Stomach (tissue), 4 donors: ENCODE measurements around the gene PNMA1.

Experiments used
- CTCF ChIP-seq, 7 experiments: fragments of 450-650 bp in 4 of 7; fragments of 200-600 bp in 3 of 7; sonication (generic) in 3 of 7; IDR thresholded peaks; one replicate each; pipeline ENCODE4 v1.5.1; 2016 to 2019; ENCODE audit warnings: antibody characterized with exemption in 7 of 7, control low read depth in 2 of 7, mild to moderate bottlenecking in 1 of 7
- EP300 ChIP-seq: sonication (generic); formaldehyde crosslinking; IDR thresholded peaks from one replicate; pipeline ENCODE4 v1.6.1; 2017; ENCODE audit warnings: antibody characterized with exemption
- POLR2A ChIP-seq, 4 donors: fragments of 450-650 bp; IDR thresholded peaks; one replicate each; pipeline ENCODE4 v1.6.1; 2016; ENCODE audit warnings: antibody characterized with exemption in 4 of 4, control low read depth in 2 of 4, mild to moderate bottlenecking in 1 of 4, moderate library complexity in 1 of 4
- POLR2AphosphoS5 ChIP-seq, 3 donors: sonication (generic); formaldehyde crosslinking; IDR thresholded peaks; one replicate each; pipeline ENCODE4 v1.6.1; 2016; ENCODE audit warnings: antibody characterized with exemption in 3 of 3

- no peak for TF ChIP-seq CTCF (IDR thresholded peaks at IDR 0.05)
- TF ChIP-seq EP300: no peak
- TF ChIP-seq POLR2AphosphoS5 (IDR thresholded peaks at IDR 0.05): no peak
- TF ChIP-seq POLR2A (IDR thresholded peaks at IDR 0.05): no peak
Observed at GRCh38 chr14:73729556-73730265, 15.5 kb upstream of the PNMA1 start.
